ENCODE data around the gene CEP44.
"Not testable (repeated sequence)": the region's sequence is repeated elsewhere in the genome, so short reads cannot be mapped to it uniquely, and the experiment has no call there.

CEP44 gene

GRCh38 chr4:174332741-174333493 lies 49.2 kb downstream of the CEP44 start:
- no peak for DNase-seq

- DNase-seq: no peak
Measured at GRCh38 chr4:174334628-174335027, 50.9 kb downstream of the CEP44 start.

DNA sequence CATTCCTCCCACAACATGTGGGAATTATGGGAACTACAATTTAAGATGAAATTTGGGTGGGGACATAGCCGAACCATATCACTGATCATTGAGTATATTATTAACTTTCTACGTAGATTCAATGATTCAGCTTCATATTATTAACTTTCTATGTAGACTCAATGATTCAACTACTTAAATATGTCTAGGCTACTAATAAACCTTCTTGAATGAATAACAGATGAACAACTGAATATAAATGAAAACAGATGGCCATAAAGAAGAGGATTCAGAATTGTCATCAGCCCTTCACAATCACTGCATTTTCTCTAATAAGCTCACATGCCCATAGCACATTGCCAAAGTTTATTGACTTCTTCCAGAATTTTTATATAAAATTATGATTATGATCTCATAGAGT lies 57.0 kb downstream of the CEP44 start:
- no peak for DNase-seq

- no peak for DNase-seq
Measured at GRCh38 chr4:174349156-174349555, 65.4 kb downstream of the CEP44 start.

GRCh38 chr4:174352061-174352819 lies 68.5 kb downstream of the CEP44 start:
- no peak for DNase-seq

DNA sequence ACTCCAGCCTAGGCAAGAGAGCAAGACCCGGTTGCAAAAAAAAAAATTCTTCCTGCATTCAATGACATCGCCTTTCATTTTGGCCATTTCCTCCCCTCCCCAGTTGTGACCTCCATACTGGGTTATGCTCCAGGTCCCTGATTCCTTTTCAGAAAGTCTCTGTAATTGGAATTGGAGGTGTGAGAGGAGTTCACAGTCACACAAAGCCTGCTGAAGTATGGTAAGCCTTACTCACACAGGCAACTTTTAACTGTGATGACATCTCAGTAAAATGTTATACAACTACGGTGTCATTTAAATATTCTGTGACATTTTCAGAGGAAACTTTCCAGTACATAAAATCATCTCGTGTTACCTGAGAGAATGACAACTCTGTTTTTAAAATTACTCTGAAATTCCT lies 73.6 kb downstream of the CEP44 start:
- no peak for DNase-seq

DNA sequence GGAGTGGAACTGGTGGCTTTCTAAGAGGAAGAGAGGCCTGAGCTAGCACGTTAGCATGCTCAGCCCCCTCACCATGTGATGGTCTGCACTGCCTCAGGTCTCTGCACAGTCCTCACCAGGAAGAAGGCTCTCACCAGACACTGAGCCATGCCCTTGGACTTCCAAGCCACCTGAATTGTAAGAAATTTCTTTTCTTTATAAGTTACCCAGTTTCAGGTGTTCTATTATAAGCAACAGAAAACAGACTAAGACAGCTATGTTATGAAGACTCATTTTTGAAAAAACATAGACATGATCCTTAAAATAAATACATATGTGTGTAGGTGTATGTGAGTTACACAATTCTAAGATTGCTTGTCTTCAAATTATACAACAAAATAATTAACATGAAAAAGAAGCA lies 74.7 kb downstream of the CEP44 start:
- DNase-seq: no peak

DNA sequence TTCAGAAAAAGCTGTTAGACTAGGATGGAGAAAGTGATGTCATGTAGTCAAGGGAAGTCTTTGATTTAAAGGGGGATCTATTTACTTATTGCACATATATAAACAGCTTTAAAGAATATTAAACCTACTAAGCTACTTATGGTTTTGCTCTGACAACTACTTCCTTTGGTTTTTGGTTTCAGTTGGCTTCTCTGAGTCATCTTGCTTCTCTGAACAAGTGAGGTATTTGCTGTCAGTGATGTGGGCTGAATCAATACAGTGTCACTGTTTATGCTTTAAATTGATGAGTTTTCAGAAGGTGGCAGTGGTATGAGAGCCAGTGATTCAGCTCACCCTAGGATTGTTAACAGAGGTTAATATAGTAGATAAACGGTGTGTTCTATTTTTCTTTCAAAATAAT lies 75.1 kb downstream of the CEP44 start:
- no peak for DNase-seq

GRCh38 chr4:174362340-174362739 lies 78.6 kb downstream of the CEP44 start:
- DNase-seq: no peak

GRCh38 chr4:174363782-174364181 lies 80.1 kb downstream of the CEP44 start:
- not testable (repeated sequence) for DNase-seq

- peak; percentile 31 for DNase-seq
Measured at GRCh38 chr4:174365018-174365587, 81.4 kb downstream of the CEP44 start.

DNA sequence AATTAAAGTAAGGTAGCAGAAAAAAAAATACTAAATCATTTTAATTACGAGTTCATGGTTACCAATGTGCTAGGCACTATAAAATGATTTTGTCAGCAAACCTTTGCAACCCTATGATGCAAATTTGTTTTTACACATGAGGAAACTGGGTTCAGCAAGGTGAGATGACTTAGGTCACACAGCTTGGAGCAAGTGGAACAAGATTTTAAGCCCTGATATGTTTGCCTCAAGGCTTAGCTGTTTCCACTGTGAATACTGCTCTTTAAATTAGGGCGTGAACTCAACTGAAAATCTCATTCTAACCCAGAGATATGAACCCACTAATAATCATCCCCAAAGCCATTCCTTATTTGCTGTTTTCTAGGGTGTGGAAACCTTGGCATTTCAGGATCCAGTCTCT lies 86.3 kb downstream of the CEP44 start:
- no peak for DNase-seq

GRCh38 chr4:174373821-174374220 lies 90.1 kb downstream of the CEP44 start:
- DNase-seq: no peak

- no peak for DNase-seq
Measured at GRCh38 chr4:174375422-174375821, 91.7 kb downstream of the CEP44 start.

DNA sequence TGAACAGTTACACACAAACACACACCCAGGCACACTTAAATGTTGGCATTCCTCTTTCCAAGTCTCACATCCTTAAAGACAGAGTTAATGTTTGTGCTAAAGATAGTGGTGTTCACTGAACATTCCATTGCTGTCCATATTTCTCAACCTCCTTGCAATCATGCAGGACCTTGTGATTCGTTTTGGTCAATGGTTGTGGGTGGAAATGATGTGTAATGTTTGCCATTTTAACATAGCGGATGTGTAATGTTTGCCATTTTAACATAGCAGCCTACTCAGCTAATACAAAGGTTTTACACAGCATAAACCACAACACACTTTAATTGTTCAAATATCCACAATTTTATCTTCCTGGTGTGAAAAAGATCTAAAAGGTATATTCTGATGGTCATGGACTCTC lies 93.9 kb downstream of the CEP44 start:
- no peak for DNase-seq

- DNase-seq: no peak
Measured at GRCh38 chr4:174378951-174379350, 95.2 kb downstream of the CEP44 start.

- not testable (repeated sequence) for DNase-seq
Measured at GRCh38 chr4:174380206-174380605, 96.5 kb downstream of the CEP44 start.

- DNase-seq: no peak
Measured at GRCh38 chr4:174380699-174381439, 97.2 kb downstream of the CEP44 start.

DNA sequence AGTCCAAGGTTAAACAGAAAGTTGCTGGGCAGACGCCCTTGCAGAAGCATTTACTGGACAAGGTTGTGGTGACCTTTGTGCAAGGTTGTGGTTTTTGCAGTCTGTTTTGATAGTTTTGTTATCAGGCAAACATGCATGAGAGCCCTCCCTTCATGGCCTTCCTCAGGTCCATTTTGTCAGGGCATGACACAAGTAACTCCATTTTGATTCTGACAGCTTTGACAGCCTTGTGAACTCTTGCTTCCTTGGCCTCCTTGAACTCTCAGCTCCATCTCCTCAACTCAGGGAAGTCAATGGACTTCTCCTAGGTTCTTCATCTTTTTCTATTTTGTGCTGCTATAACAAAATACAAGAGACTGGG lies 97.7 kb downstream of the CEP44 start:
- no peak for DNase-seq
